ENCODE results near the gene SLC6A1.
"Not testable (repeated sequence)": the region's sequence is repeated elsewhere in the genome, so short reads cannot be mapped to it uniquely, and the experiment has no call there.

Gene SLC6A1

GRCh38 chr3:11071096-11071755 lies 78.7 kb downstream of the SLC6A1 start:
- no peak for FAIRE-seq

- FAIRE-seq = no peak
These were observed 80.1 kb downstream of the SLC6A1 start for GRCh38 chr3:11072631-11073030.

- no peak for FAIRE-seq
These were observed 81.5 kb downstream of the SLC6A1 start for GRCh38 chr3:11074011-11074410.

- FAIRE-seq = no peak
These were observed 81.9 kb downstream of the SLC6A1 start for GRCh38 chr3:11074451-11074850.

GRCh38 chr3:11075122-11075521 lies 82.6 kb downstream of the SLC6A1 start:
- not testable (repeated sequence) for FAIRE-seq

GRCh38 chr3:11076711-11077110 lies 84.2 kb downstream of the SLC6A1 start:
- FAIRE-seq = no peak

GRCh38 chr3:11077466-11077865 lies 84.9 kb downstream of the SLC6A1 start:
- no peak for FAIRE-seq

- FAIRE-seq = no peak
These were observed 86.4 kb downstream of the SLC6A1 start for GRCh38 chr3:11078826-11079515.

GRCh38 chr3:11080492-11080891 lies 87.9 kb downstream of the SLC6A1 start:
- FAIRE-seq = no peak

- FAIRE-seq = no peak
These were observed 91.5 kb downstream of the SLC6A1 start for GRCh38 chr3:11084098-11084497.

- no peak for FAIRE-seq
These were observed 92.1 kb downstream of the SLC6A1 start for GRCh38 chr3:11084677-11085076.

- no peak for FAIRE-seq
These were observed 92.7 kb downstream of the SLC6A1 start for GRCh38 chr3:11085093-11085840.

- no peak for FAIRE-seq
These were observed 94.3 kb downstream of the SLC6A1 start for GRCh38 chr3:11086856-11087255.

- no peak for FAIRE-seq
These were observed 95.5 kb downstream of the SLC6A1 start for GRCh38 chr3:11088066-11088465.

GRCh38 chr3:11088831-11089230 lies 96.3 kb downstream of the SLC6A1 start:
- no peak for FAIRE-seq

Measured in islet of Langerhans (tissue), 1 donor.